GM23338 (cell line): ENCODE results near the gene POLA1. TPM values are rescaled to one million over a fixed set of nuclear protein-coding genes. Genes with fewer than 3 reads are reported as not detected.

Source experiments
- ATAC-seq: fragments of 200-7000 bp; cut with Tn5 transposase; 3 replicates; pipeline ENCODE4 v1.9.1; 2020
- DNase-seq: peaks from one replicate; pipeline ENCODE4 v3.0.0-alpha.2; 2015; ENCODE audit warnings: low spot score
- H2AFZ ChIP-seq: fragments of 200-600 bp; sonication (generic); 2 replicates; pipeline ENCODE4 v1.8.0; 2016; ENCODE audit warnings: antibody characterized with exemption, mild to moderate bottlenecking, moderate library complexity
- H3F3A ChIP-seq: fragments of 200-600 bp; sonication (generic); replicated peaks from 2 replicates; pipeline ENCODE4 v1.8.0; 2017; ENCODE audit warnings: antibody characterized with exemption, mixed run types, low read depth
- H3K27ac ChIP-seq: fragments of 200-600 bp; sonication (generic); 2 replicates; pipeline ENCODE4 v1.6.1; 2016; ENCODE audit warnings: low read depth
- H3K27me3 ChIP-seq: fragments of 200-600 bp; sonication (generic); 2 replicates; pipeline ENCODE4 v1.8.0; 2016; ENCODE audit warnings: mild to moderate bottlenecking, mixed run types, moderate library complexity; ENCODE audit not compliant: insufficient read depth
- H3K36me3 ChIP-seq: fragments of 200-600 bp; sonication (generic); 2 replicates; pipeline ENCODE4 v1.8.0; 2016; ENCODE audit warnings: mild to moderate bottlenecking; ENCODE audit not compliant: insufficient read depth
- H3K4me1 ChIP-seq: fragments of 200-600 bp; sonication (generic); 2 replicates; pipeline ENCODE4 v1.8.0; 2016; ENCODE audit warnings: mild to moderate bottlenecking, moderate library complexity; ENCODE audit not compliant: insufficient read depth
- H3K4me2 ChIP-seq: fragments of 200-600 bp; sonication (generic); 2 replicates; pipeline ENCODE4 v1.7.1; 2017; ENCODE audit warnings: mixed run types
- H3K4me3 ChIP-seq: fragments of 200-600 bp; sonication (generic); 2 replicates; pipeline ENCODE4 v1.6.1; 2016; ENCODE audit warnings: mixed run types
- H3K79me2 ChIP-seq: fragments of 200-600 bp; sonication (generic); replicated peaks from 2 replicates; pipeline ENCODE4 v1.8.0; 2017; ENCODE audit warnings: mild to moderate bottlenecking; ENCODE audit not compliant: insufficient read depth
- H3K9me2 ChIP-seq: fragments of 200-600 bp; sonication (generic); 2 replicates; pipeline ENCODE4 v1.8.0; 2017; ENCODE audit not compliant: insufficient read depth
- H4K20me1 ChIP-seq: fragments of 200-600 bp; sonication (generic); replicated peaks from 2 replicates; pipeline ENCODE4 v1.8.0; 2017; ENCODE audit warnings: mild to moderate bottlenecking; ENCODE audit not compliant: insufficient read depth
- H3K27ac Mint-ChIP-seq: 2 replicates; pipeline ENCODE4 v1.8.0; 2020; ENCODE audit warnings: inconsistent platforms, mild to moderate bottlenecking, moderate library complexity, mixed read lengths
- H3K27me3 Mint-ChIP-seq: 3 replicates; pipeline ENCODE4 v1.8.0; 2022; ENCODE audit warnings: low read depth, mild to moderate bottlenecking, moderate library complexity, mixed read lengths, inconsistent platforms; ENCODE audit not compliant: insufficient read depth, poor library complexity
- H3K36me3 Mint-ChIP-seq: 3 replicates; pipeline ENCODE4 v1.8.0; 2021; ENCODE audit warnings: low read depth, mild to moderate bottlenecking, inconsistent platforms, moderate library complexity, mixed read lengths
- H3K4me1 Mint-ChIP-seq: 3 replicates; pipeline ENCODE4 v1.8.0; 2020; ENCODE audit warnings: mild to moderate bottlenecking, inconsistent platforms, mixed read lengths
- H3K4me3 Mint-ChIP-seq: 3 replicates; pipeline ENCODE4 v1.8.0; 2021; ENCODE audit warnings: moderate library complexity, mild to moderate bottlenecking, inconsistent platforms, mixed read lengths
- H3K9me3 Mint-ChIP-seq: 3 replicates; pipeline ENCODE4 v1.8.0; 2020; ENCODE audit warnings: moderate library complexity, mild to moderate bottlenecking, inconsistent platforms, mixed read lengths
- CREB1 ChIP-seq: fragments of 250-450 bp; sonication (Bioruptor Pico); IDR thresholded peaks from 2 replicates; pipeline ENCODE4 v1.5.0; 2020; ENCODE audit warnings: low read depth, mild to moderate bottlenecking, moderate library complexity
- EZH2 ChIP-seq: fragments of 200-600 bp; sonication (generic); IDR thresholded peaks from one replicate; pipeline ENCODE4 v1.8.0; 2017; ENCODE audit warnings: antibody characterized with exemption, mild to moderate bottlenecking, low read depth; ENCODE audit not compliant: unreplicated experiment
- EZH2phosphoT487 ChIP-seq: fragments of 200-600 bp; sonication (generic); IDR thresholded peaks from one replicate; pipeline ENCODE4 v1.8.1; 2018; ENCODE audit warnings: antibody characterized with exemption; ENCODE audit not compliant: unreplicated experiment
- JUNB ChIP-seq: IDR thresholded peaks from one replicate; pipeline ENCODE4 v1.6.1; 2016; ENCODE audit warnings: antibody characterized with exemption; ENCODE audit not compliant: unreplicated experiment
- NANOG ChIP-seq: IDR thresholded peaks from 2 replicates; pipeline ENCODE4 v1.6.1; 2016; ENCODE audit warnings: antibody characterized with exemption, borderline replicate concordance
- POLR2AphosphoS5 ChIP-seq: IDR thresholded peaks from 2 replicates; pipeline ENCODE4 v1.6.1; 2016; ENCODE audit warnings: antibody characterized with exemption, low read depth
- STAT1 ChIP-seq: IDR thresholded peaks from one replicate; pipeline ENCODE4 v1.6.1; 2016; ENCODE audit warnings: antibody characterized with exemption; ENCODE audit not compliant: unreplicated experiment
- ZNF114 ChIP-seq: fragments of 250-450 bp; sonication (Bioruptor Pico); IDR thresholded peaks from 2 replicates; pipeline ENCODE4 v1.5.0; 2020; ENCODE audit warnings: mild to moderate bottlenecking, moderate library complexity
- ZNF331 ChIP-seq: fragments of 250-450 bp; sonication (Bioruptor Pico); IDR thresholded peaks from 2 replicates; pipeline ENCODE4 v1.5.0; 2020; ENCODE audit warnings: low read depth, mild to moderate bottlenecking, moderate library complexity
- polyA plus RNA-seq: library from polyadenylated mRNA; unstranded; fragments of >200 nt; fragmentation: Nextera tagmentation; extraction: Ambion mirVana; gene quantifications from 2 replicates; pipeline ENCODE4 v1.2.1, GENCODE V29; 2016
- total RNA-seq: library from RNA; depleted of rRNA; stranded (reverse); fragments of >200 nt; shearing (Covaris generic); gene quantifications from 2 replicates; pipeline ENCODE4 v1.2.3, GENCODE V29; 2014
- TF ChIP-seq, protein P1 (sequence below): IDR thresholded peaks from 2 replicates; pipeline ENCODE4 v1.6.1; 2016; ENCODE audit warnings: antibody characterized with exemption
- TF ChIP-seq, protein P2 (sequence below): IDR thresholded peaks from one replicate; pipeline ENCODE4 v1.6.1; 2018; ENCODE audit warnings: antibody characterized with exemption; ENCODE audit not compliant: unreplicated experiment
- TF ChIP-seq, protein P3 (sequence below), 2 experiments: fragments of 200-600 bp in 1 of 2; sonication (generic) in 1 of 2; conservative IDR thresholded peaks; 2 replicates each; pipeline versions ENCODE4 v1.5.1 to v1.6.1; 2016 to 2017; ENCODE audit warnings: antibody characterized with exemption in 2 of 2, low read depth in 2 of 2, mild to moderate bottlenecking in 2 of 2, moderate library complexity in 1 of 2
- TF ChIP-seq, protein P4 (sequence below): fragments of 250-450 bp; sonication (Bioruptor Pico); IDR thresholded peaks from 2 replicates; pipeline ENCODE4 v1.5.0; 2020; ENCODE audit warnings: mild to moderate bottlenecking, moderate library complexity

POLA1 gene
- total and polyA plus RNA-seq, 2 experiments from 2014 or later = 12.6 to 36.6 TPM

DNA sequence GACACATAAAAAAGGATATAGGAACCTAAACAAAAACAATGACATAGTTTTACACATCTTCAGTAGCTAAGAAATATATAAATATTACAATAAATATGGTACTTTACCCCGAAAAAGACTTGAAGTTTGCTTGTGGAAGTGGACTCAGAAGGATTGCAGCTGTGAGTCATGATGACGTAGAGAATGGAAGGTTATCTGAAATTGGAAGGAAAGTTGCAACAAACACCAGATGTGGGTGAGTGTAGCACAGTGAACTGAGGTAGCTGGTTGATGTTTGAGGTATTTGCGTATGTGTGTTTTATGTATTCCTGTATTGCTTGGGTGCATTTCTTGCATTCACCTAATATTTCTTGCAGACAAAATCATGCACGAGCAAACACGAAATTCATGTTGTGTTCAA is 209.1 kb downstream of the POLA1 start (continued):
- TF ChIP-seq, protein P1, sequence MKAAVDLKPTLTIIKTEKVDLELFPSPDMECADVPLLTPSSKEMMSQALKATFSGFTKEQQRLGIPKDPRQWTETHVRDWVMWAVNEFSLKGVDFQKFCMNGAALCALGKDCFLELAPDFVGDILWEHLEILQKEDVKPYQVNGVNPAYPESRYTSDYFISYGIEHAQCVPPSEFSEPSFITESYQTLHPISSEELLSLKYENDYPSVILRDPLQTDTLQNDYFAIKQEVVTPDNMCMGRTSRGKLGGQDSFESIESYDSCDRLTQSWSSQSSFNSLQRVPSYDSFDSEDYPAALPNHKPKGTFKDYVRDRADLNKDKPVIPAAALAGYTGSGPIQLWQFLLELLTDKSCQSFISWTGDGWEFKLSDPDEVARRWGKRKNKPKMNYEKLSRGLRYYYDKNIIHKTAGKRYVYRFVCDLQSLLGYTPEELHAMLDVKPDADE = no peak
- TF ChIP-seq STAT1 (no peak), ZNF114 (no peak), EZH2 (no peak), POLR2AphosphoS5 (no peak), NANOG (no peak), ZNF331 (CRISPR knock-in tag) (no peak)
- TF ChIP-seq, protein P2, sequence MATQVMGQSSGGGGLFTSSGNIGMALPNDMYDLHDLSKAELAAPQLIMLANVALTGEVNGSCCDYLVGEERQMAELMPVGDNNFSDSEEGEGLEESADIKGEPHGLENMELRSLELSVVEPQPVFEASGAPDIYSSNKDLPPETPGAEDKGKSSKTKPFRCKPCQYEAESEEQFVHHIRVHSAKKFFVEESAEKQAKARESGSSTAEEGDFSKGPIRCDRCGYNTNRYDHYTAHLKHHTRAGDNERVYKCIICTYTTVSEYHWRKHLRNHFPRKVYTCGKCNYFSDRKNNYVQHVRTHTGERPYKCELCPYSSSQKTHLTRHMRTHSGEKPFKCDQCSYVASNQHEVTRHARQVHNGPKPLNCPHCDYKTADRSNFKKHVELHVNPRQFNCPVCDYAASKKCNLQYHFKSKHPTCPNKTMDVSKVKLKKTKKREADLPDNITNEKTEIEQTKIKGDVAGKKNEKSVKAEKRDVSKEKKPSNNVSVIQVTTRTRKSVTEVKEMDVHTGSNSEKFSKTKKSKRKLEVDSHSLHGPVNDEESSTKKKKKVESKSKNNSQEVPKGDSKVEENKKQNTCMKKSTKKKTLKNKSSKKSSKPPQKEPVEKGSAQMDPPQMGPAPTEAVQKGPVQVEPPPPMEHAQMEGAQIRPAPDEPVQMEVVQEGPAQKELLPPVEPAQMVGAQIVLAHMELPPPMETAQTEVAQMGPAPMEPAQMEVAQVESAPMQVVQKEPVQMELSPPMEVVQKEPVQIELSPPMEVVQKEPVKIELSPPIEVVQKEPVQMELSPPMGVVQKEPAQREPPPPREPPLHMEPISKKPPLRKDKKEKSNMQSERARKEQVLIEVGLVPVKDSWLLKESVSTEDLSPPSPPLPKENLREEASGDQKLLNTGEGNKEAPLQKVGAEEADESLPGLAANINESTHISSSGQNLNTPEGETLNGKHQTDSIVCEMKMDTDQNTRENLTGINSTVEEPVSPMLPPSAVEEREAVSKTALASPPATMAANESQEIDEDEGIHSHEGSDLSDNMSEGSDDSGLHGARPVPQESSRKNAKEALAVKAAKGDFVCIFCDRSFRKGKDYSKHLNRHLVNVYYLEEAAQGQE = no peak
- TF ChIP-seq, protein P3, sequence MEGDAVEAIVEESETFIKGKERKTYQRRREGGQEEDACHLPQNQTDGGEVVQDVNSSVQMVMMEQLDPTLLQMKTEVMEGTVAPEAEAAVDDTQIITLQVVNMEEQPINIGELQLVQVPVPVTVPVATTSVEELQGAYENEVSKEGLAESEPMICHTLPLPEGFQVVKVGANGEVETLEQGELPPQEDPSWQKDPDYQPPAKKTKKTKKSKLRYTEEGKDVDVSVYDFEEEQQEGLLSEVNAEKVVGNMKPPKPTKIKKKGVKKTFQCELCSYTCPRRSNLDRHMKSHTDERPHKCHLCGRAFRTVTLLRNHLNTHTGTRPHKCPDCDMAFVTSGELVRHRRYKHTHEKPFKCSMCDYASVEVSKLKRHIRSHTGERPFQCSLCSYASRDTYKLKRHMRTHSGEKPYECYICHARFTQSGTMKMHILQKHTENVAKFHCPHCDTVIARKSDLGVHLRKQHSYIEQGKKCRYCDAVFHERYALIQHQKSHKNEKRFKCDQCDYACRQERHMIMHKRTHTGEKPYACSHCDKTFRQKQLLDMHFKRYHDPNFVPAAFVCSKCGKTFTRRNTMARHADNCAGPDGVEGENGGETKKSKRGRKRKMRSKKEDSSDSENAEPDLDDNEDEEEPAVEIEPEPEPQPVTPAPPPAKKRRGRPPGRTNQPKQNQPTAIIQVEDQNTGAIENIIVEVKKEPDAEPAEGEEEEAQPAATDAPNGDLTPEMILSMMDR (conservative IDR thresholded peaks at IDR 0.05; ENCODE audit: low read depth in 2 of 2) = no peak

DNA sequence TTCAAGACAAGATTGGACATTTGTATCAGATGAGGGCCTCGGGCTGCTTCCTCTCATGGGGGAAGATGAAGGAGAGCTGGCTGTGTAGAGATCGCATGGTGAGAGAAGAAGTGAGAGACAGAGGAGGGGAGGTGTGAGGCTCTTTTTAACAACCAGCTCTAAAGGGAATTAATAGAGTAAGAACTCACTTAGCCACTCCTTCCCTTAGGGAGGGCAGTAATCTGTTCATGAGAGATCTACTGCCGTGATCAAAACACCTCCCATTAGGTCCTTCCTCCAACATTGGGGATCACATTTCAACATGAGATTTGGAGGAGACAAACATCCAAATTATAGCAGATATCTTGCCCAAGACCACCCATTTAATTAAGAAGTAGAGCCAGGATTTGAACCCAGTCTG is 225.0 kb downstream of the POLA1 start:
- ATAC-seq (peak; percentile 51; the same call in 2 of the 3 replicates), DNase-seq (no peak)
- Mint-ChIP-seq H3K4me3 (no peak overlapping the region; the same call in 2 of the 3 replicates), H3K4me1 (peaks cover 14% of the 10 kb centered on the region), H3K27me3 (peaks cover 3% of the 10 kb centered on the region), H3K27ac (peak overlapping the region; percentile 28; the same call in 1 of the 2 replicates), H3K9me3 (no peaks in the 10 kb centered on the region), H3K36me3 (no peaks in the 10 kb centered on the region)
- Histone ChIP-seq H3K4me1 (peaks cover 7% of the 10 kb centered on the region), H3K27ac (no peak overlapping the region), H2AFZ (no peak overlapping the region), H3K79me2 (no peaks in the 10 kb centered on the region), H3K27me3 (no peaks in the 10 kb centered on the region), H3K4me2 (no peak overlapping the region), H4K20me1 (no peaks in the 10 kb centered on the region; the same call in 1 of the 2 replicates), H3F3A (no peaks in the 10 kb centered on the region), H3K9me2 (no peaks in the 10 kb centered on the region), H3K4me3 (no peak overlapping the region), H3K36me3 (no peaks in the 10 kb centered on the region)
- TF ChIP-seq STAT1 (no peak), CREB1 (CRISPR knock-in tag) (no peak), POLR2AphosphoS5 (no peak), EZH2 (no peak), JUNB (no peak), EZH2phosphoT487 (no peak), NANOG (no peak), ZNF331 (CRISPR knock-in tag) (no peak)
- TF ChIP-seq, protein P4, sequence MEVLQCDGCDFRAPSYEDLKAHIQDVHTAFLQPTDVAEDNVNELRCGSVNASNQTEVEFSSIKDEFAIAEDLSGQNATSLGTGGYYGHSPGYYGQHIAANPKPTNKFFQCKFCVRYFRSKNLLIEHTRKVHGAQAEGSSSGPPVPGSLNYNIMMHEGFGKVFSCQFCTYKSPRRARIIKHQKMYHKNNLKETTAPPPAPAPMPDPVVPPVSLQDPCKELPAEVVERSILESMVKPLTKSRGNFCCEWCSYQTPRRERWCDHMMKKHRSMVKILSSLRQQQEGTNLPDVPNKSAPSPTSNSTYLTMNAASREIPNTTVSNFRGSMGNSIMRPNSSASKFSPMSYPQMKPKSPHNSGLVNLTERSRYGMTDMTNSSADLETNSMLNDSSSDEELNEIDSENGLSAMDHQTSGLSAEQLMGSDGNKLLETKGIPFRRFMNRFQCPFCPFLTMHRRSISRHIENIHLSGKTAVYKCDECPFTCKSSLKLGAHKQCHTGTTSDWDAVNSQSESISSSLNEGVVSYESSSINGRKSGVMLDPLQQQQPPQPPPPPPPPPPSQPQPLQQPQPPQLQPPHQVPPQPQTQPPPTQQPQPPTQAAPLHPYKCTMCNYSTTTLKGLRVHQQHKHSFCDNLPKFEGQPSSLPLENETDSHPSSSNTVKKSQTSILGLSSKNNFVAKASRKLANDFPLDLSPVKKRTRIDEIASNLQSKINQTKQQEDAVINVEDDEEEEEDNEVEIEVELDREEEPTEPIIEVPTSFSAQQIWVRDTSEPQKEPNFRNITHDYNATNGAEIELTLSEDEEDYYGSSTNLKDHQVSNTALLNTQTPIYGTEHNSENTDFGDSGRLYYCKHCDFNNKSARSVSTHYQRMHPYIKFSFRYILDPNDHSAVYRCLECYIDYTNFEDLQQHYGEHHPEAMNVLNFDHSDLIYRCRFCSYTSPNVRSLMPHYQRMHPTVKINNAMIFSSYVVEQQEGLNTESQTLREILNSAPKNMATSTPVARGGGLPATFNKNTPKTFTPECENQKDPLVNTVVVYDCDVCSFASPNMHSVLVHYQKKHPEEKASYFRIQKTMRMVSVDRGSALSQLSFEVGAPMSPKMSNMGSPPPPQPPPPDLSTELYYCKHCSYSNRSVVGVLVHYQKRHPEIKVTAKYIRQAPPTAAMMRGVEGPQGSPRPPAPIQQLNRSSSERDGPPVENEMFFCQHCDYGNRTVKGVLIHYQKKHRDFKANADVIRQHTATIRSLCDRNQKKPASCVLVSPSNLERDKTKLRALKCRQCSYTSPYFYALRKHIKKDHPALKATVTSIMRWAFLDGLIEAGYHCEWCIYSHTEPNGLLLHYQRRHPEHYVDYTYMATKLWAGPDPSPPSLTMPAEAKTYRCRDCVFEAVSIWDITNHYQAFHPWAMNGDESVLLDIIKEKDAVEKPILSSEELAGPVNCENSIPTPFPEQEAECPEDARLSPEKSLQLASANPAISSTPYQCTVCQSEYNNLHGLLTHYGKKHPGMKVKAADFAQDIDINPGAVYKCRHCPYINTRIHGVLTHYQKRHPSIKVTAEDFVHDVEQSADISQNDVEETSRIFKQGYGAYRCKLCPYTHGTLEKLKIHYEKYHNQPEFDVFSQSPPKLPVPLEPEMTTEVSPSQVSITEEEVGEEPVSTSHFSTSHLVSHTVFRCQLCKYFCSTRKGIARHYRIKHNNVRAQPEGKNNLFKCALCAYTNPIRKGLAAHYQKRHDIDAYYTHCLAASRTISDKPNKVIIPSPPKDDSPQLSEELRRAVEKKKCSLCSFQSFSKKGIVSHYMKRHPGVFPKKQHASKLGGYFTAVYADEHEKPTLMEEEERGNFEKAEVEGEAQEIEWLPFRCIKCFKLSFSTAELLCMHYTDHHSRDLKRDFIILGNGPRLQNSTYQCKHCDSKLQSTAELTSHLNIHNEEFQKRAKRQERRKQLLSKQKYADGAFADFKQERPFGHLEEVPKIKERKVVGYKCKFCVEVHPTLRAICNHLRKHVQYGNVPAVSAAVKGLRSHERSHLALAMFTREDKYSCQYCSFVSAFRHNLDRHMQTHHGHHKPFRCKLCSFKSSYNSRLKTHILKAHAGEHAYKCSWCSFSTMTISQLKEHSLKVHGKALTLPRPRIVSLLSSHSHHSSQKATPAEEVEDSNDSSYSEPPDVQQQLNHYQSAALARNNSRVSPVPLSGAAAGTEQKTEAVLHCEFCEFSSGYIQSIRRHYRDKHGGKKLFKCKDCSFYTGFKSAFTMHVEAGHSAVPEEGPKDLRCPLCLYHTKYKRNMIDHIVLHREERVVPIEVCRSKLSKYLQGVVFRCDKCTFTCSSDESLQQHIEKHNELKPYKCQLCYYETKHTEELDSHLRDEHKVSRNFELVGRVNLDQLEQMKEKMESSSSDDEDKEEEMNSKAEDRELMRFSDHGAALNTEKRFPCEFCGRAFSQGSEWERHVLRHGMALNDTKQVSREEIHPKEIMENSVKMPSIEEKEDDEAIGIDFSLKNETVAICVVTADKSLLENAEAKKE (CRISPR knock-in tag) = no peak
